Stimulated activated CD4-positive, alpha-beta T cell treated with anti-CD3 and anti-CD28 coated beads, Interleukin-12 subunit alpha, Interleukin-12 subunit beta, amount 100 ng/mL, for 48 hours (primary cell): Measurements from ENCODE around the gene CYP3A7.
"Not testable (repeated sequence)": the region's sequence is repeated elsewhere in the genome, so short reads cannot be mapped to it uniquely, and the experiment has no call there.

Experiments
- DNase-seq, 3 donors: peaks; one replicate each; pipeline ENCODE4 v3.0.0-alpha.2; 2020; ENCODE audit warnings: low read depth in 2 of 3, low spot score in 1 of 3

Gene CYP3A7

DNA sequence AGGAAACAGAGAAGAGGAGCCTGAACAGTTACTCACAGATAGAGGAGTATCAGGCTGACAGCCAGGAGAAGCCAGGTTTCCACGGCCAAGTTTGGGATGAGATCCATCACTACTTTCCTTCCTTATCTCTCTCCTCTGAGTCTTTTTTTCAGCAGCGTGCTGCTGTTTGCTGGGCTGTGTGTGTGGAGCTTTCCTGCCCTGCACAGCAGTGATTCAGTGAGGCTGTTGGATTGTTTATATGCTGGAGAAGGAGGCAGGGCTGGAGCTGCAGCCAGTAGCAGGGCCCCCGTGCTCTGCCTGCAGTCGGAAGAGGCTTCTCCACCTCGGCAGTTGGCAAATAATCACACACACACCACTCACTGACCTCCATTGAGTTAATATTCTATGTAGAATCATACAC lies at the start of gene CYP3A7:
Gene CYP3A7 (minus strand): TSS at position 210 of the 400 bp plus-strand sequence. CDS start 103 bp downstream, at position 107.
- no peak for DNase-seq

GRCh38 chr7:99784007-99784406 lies 49.0 kb upstream of the CYP3A7 start, which contains the start of gene CYP3A4:
Gene CYP3A4, minus strand, starts transcription at chr7:99784184. Its CDS starts 103 bp downstream, at chr7:99784081.
- DNase-seq: no peak

DNA sequence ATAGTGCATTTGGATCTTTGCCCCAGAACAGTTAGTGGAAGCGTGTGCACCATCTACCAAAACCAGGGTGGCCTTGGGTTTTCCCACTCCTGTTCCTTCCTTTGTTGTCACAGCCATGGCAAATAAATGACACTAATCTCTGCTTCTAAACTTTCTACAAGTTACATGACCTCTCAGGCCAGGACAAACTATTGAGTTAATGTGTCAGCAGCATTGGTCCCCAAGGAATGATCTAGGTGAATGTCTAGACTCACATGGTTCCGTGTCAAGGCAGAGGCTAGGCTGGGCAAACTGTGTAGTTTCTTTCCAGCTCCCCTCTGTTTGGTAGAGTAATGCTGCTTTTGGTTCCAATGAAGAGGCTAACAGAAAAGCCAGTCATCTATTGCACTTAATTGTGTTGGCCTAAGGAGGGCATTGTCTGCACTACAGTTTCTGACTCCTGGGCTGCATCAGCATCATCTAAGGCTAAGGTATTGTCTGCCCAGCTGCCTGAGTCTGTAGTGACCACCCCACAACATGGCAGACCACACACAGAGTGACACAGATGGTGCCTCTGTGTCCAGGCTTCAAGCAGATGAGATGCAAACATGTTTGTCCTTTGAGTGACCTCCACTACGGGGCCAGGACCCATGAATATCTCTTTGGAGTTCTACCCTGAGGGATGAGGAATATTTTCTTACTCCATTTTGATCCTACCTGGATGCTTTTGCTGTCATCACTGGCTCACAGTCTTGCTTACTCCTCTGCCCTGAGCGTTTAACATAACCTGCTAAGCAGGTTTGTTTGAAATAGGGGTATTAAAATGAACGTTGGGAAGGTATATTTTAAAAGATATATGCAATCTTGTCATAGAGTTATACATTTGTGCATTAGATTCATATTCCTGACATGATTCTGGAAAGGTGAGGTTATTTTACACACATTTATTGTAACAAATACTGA lies 47.3 kb upstream of the CYP3A7 start:
- no peak for DNase-seq

GRCh38 chr7:99780588-99780987 lies 45.6 kb upstream of the CYP3A7 start:
- no peak for DNase-seq

GRCh38 chr7:99779949-99780348 lies 45.0 kb upstream of the CYP3A7 start:
- no peak for DNase-seq

GRCh38 chr7:99778880-99779279 lies 43.9 kb upstream of the CYP3A7 start:
- no peak for DNase-seq

DNA sequence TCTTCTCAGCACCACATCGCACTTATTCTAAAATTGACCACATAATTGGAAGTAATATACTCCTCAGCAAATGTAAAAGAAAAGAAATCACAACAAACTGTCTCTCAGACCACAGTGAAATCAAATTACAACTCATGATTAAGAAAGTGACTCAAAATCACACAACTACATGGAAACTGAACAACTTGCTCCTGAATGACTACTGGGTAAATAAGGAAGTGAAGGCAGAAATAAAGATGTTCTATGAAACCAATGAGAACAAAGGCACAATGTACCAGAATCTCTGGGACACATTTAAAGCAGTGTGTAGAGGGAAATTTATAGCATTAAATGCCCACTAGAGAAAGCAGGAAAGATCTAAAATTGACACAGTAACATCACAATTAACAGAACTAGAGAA lies 38.4 kb upstream of the CYP3A7 start:
- not testable (repeated sequence) for DNase-seq

DNA sequence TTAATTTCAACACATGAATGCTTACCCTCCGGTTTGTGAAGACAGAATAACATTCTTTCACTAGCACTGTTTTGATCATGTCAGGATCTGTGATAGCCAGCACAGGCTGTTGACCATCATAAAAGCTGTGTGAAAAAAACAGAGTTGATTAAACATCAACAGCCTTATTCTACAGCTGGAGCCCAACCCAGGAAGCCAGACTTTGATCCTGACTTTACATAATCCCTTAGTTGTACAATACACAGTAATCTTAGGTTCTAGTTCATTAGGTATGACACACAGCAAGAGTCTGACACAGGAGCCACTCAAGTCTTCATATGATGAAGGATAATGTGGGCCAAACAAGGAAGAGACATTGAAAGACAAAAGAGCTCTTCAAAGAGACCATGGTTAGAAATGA lies 37.6 kb upstream of the CYP3A7 start:
- no peak for DNase-seq

DNA sequence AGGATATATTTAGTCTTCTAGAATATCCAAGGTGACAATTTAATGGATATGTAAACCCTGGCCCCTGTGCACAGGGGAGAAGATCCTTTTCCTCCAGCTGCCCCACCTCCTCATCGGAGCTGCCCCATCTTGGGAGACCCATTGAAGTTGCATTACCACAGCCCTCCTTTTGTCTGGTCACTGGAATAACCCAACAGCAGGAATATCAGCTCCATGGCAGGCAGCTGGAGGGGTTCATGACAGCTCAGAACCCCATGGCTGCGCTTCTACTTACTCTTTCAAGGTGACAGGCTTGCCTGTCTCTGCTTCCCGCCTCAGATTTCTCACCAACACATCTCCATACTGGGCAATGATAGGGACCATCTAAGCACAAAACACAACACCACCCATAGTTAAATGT lies 34.5 kb upstream of the CYP3A7 start:
- not testable (repeated sequence) for DNase-seq

GRCh38 chr7:99768471-99768870 lies 33.5 kb upstream of the CYP3A7 start:
- DNase-seq: no peak

DNA sequence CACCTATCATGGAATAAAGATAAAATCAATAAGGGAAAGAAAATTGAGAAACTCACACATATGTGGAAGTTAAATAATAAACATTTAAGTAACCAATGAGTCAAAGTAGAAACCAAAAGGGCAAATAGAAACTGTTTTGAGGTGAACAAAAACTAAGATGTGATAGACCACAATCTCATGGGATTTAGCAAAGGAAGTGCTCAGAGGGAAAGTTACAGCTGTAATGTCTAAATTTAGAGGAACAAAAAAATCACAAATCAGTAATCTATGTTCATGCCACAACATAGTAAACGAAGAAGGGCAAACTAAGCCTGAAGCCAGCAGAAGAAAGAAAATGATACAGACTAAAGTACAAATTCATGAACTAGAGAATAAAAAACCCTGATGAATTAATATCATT lies 32.7 kb upstream of the CYP3A7 start:
- no peak for DNase-seq

DNA sequence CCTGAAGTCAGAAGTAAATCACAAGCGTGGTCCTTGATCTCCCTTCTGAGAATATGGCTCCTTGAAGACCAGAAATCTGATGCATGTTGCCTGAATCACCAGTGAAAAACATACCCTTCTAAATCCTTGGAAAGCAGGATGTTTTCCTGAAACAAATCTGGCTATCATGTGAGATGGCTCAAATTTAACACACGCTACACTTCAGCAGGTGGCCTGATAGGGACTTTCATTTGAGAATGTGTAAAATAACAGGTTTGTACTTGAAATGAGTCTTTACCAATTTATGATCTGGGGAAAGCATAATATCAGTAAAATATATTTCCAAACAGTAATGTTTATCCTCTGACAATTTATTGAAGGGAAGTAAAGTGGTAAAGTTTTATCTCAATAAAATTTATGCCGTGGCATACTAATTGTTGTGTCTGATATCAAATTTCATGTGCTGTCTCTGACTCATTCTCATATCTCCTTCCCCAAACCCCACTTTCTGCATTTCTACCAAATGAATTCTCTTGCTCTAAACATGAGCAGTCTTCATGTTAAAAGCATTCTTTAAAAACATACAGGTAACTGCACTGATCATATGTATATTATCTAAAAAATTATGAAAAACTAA lies 31.6 kb upstream of the CYP3A7 start:
- no peak for DNase-seq

DNA sequence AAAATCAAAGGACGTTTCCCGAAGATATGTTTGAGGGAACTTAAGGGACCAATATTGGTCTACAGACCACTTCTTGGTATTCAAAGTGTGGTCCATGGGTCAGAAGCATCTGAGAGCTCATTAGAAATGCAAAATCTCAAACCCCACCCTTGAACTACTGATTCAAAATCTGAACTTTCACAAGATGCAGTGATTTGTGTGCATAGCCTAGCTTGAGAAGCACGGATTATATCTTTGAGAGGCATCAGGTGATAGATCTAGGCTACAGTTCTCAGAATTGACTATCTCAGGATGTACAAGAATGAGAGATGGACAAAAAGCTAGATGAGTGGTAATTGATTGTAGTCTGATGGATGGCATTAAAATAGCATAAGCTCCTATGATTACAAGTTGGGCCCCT lies 29.5 kb upstream of the CYP3A7 start:
- no peak for DNase-seq

DNA sequence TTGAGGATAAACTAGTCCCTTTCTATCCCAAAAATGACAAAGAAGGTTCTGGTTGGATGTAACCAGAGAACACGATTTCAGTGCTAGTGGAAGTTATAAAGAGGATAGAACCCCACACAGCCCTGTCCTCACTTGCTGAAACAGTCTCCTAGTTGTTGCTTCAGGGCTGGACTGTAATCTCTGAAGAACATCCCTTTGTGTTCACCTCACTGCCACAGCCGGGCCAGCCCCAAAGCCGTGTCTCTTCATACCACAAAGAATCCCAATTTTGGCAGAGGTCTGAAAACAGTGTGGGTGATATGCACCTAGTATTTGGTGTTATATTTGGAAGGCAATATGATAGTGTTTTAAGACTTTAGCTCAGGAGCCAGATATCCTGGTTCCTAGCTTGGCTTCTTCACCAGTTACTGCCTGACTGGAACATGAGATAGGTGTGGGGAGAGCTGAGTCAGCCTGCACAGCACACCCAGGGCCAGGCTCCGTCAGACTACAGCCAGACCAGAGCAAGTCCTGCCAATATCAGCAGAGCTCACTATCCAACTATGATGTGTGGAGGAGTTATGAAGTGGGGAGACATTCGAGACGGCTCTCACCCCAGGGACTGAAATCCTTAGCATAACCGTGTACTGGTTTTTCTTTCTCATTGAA lies 27.8 kb upstream of the CYP3A7 start:
- DNase-seq: no peak

DNA sequence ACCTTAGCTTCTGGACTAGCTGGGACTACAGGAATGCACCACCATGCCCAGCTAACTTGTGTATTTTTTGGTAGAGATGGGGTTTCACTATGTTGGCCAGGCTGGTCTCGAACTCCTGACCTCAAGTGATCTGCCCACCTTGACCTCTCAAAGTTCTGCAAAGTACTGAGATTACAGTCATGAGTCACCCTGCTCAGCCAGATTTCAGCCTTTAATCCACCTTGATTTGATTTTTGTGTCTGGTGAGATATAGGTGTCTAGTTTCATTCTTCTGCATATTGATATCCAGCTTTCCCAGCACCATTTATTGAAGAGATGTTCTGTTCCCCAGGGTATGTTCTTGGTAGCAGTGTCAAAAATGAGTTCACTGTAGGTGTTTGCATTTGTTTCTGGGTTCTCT lies 20.1 kb upstream of the CYP3A7 start:
- DNase-seq: no peak

GRCh38 chr7:99752356-99752755 lies 17.4 kb upstream of the CYP3A7 start:
- no peak for DNase-seq

DNA sequence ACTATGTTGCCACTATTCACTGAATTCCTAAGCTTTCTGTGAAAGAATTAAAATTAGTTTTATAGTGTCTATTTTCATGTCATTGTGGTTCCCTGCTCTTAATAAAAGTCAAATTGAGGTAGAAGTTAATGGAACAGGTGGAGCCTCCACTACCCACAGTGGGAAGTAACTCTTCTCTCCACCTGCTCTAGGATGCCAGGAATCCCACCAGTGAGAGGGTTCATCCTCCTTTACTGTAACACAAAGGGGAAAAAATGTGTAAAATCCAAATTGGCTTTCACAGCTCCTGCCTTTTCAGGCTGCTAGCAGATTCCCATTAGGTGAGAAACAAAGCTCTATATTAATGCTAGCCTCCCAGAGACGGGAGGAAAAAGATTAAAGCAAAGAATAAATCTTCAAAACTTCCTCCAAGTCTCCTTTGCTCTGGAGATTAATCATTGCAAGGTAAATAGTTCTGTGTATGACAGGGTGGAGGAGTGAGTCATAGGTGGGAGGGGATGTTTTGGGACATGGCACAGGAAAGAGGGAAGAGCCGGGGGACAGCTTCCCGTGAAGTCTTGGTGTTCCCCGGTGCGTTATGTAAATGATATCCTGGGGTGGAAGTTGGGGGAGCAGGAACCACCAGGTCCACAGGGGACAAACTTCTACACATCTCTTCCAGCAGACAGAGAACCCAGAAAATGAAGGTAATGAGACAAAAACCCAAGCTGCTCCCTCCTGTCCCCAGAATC lies 16.5 kb upstream of the CYP3A7 start:
- not testable (repeated sequence) for DNase-seq

GRCh38 chr7:99748846-99749579 lies 14.0 kb upstream of the CYP3A7 start:
- no peak for DNase-seq

DNA sequence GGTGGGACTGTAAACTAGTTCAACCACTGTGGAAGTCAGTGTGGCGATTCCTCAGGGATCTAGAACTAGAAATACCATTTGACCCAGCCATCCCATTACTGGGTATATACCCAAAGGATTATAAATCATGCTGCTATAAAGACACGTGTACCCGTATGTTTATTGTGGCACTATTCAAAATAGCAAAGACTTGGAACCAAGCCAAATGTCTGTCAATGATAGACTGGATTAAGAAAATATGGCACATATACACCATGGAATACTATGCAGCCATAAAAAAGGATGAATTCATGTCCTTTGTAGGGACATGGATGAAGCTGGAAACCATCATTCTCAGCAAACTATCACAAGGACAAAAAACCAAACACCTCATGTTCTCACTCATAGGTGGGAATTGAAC lies 11.9 kb upstream of the CYP3A7 start:
- not testable (repeated sequence) for DNase-seq

DNA sequence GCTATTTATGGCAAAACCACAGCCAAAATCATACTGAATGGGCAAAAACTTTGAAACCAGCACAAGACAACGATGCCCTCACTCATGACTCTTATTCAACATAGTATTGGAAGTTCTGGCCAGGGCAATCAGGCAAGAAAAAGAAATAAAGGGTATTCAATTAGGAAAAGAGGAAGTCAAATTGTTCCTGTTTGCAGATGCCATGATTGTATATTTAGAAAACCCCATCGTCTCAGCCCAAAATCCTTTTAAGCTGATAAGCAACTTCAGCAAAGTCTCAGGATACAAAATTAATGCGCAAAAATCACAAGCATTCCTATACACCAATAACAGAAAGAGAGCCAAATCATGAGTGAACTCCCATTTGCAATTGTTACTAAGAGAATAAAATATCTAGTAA lies 10.4 kb upstream of the CYP3A7 start:
- DNase-seq: not testable (repeated sequence)
